ENCODE data around the gene MTRR.
A peak's percentile ranks its signal among the peaks of the same experiment; 100 is the strongest.

Gene MTRR

DNA sequence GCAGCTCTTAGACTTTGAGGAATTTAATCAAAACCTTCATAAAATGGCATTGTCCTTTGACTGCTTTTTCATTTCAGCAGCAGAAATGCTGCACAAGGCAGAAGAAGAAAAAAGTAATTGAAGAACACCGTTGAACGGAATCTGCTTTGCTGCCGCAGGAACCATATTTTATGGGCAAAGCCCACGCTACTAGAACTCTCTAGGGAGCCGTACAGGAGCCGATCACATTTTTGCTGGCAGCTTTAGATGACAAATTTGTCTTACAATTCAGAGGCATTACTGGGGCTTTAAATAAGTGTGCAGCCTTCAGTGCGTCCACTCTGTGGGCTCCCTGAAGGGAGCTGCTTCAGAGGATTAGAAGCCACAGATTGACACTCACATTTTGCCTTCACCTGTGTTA lies 23.4 kb upstream of the MTRR start (continued):
- TF ChIP-seq, protein P1, sequence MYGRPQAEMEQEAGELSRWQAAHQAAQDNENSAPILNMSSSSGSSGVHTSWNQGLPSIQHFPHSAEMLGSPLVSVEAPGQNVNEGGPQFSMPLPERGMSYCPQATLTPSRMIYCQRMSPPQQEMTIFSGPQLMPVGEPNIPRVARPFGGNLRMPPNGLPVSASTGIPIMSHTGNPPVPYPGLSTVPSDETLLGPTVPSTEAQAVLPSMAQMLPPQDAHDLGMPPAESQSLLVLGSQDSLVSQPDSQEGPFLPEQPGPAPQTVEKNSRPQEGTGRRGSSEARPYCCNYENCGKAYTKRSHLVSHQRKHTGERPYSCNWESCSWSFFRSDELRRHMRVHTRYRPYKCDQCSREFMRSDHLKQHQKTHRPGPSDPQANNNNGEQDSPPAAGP (tag by site-specific recombination; IDR thresholded peaks at IDR 0.05) = no peak

DNA sequence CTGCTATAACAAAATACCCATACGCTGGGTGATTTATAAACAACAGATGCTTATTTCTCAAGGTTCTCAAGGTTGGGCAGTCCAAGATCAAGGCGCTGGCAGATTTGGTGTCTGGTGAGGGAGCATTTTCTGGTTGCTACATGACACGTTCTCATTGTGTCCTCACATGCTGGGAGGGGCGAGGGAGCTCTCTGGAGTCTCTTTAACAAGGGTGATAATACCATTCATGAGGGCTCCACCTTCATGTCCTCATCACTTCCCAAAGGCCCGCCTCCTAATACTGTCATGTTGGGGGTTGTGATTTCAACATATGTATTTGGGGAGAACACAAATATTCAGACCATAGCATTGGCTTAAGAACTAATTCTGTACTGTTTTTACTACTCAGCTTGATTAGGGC lies 22.6 kb upstream of the MTRR start:
- no peaks in the 10 kb centered on the region for H3K9me3 ChIP-seq (ENCODE audit: control insufficient read depth, insufficient read depth, low read depth, low read length)
- TF ChIP-seq ZNF274 (IDR thresholded peaks at IDR 0.05; ENCODE audit: low read length) (no peak), ZNF274 (tag by site-specific recombination; IDR thresholded peaks at IDR 0.05; ENCODE audit: borderline replicate concordance) (no peak), ZBTB8A (tag by site-specific recombination; IDR thresholded peaks at IDR 0.05) (no peak), ZNF292 (tag by site-specific recombination; IDR thresholded peaks at IDR 0.05; ENCODE audit: borderline replicate concordance, low read depth) (no peak), ZNF624 (tag by site-specific recombination; IDR thresholded peaks at IDR 0.05) (no peak), ZNF37A (tag by site-specific recombination; IDR thresholded peaks at IDR 0.05) (no peak), ZNF658 (tag by site-specific recombination; IDR thresholded peaks at IDR 0.05) (no peak), BCL11B (tag by site-specific recombination; IDR thresholded peaks at IDR 0.05; ENCODE audit: low read depth) (no peak), MYNN (tag by site-specific recombination; IDR thresholded peaks at IDR 0.05; ENCODE audit: borderline replicate concordance) (no peak), ZNF146 (tag by site-specific recombination; IDR thresholded peaks at IDR 0.05) (no peak), ZNF121 (tag by site-specific recombination; IDR thresholded peaks at IDR 0.05) (no peak)
- TF ChIP-seq, protein P2, sequence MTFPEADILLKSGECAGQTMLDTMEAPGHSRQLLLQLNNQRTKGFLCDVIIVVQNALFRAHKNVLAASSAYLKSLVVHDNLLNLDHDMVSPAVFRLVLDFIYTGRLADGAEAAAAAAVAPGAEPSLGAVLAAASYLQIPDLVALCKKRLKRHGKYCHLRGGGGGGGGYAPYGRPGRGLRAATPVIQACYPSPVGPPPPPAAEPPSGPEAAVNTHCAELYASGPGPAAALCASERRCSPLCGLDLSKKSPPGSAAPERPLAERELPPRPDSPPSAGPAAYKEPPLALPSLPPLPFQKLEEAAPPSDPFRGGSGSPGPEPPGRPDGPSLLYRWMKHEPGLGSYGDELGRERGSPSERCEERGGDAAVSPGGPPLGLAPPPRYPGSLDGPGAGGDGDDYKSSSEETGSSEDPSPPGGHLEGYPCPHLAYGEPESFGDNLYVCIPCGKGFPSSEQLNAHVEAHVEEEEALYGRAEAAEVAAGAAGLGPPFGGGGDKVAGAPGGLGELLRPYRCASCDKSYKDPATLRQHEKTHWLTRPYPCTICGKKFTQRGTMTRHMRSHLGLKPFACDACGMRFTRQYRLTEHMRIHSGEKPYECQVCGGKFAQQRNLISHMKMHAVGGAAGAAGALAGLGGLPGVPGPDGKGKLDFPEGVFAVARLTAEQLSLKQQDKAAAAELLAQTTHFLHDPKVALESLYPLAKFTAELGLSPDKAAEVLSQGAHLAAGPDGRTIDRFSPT (tag by site-specific recombination; IDR thresholded peaks at IDR 0.05) = no peak
- TF ChIP-seq, protein P3, sequence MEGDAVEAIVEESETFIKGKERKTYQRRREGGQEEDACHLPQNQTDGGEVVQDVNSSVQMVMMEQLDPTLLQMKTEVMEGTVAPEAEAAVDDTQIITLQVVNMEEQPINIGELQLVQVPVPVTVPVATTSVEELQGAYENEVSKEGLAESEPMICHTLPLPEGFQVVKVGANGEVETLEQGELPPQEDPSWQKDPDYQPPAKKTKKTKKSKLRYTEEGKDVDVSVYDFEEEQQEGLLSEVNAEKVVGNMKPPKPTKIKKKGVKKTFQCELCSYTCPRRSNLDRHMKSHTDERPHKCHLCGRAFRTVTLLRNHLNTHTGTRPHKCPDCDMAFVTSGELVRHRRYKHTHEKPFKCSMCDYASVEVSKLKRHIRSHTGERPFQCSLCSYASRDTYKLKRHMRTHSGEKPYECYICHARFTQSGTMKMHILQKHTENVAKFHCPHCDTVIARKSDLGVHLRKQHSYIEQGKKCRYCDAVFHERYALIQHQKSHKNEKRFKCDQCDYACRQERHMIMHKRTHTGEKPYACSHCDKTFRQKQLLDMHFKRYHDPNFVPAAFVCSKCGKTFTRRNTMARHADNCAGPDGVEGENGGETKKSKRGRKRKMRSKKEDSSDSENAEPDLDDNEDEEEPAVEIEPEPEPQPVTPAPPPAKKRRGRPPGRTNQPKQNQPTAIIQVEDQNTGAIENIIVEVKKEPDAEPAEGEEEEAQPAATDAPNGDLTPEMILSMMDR (tag by site-specific recombination; IDR thresholded peaks at IDR 0.05) = no peak
- no peaks in the 10 kb centered on the region for H3K36me3 ChIP-seq (ENCODE audit: control insufficient read depth in 2 of 2, insufficient read depth in 1 of 2, low read length in 2 of 2)
- H3K27ac ChIP-seq (ENCODE audit: extremely low read depth, low read depth, low read length) = no peak overlapping the region
- no peak overlapping the region for H3K4me3 ChIP-seq (ENCODE audit: low read depth, low read length)
- POLR2A ChIA-PET = no interaction called here
- CTCF ChIA-PET = interaction anchor here (0.6 to 3.3 kb wide), 3 partner anchors 8 to 30 kb away, joined by 3 to 29 read pairs (median 8); no protein-coding TSS in a partner anchor
- H3K4me1 ChIP-seq (ENCODE audit: control insufficient read depth, insufficient read depth, low read length) = peaks cover 3% of the 10 kb centered on the region; the same call in 1 of the 2 replicates

DNA sequence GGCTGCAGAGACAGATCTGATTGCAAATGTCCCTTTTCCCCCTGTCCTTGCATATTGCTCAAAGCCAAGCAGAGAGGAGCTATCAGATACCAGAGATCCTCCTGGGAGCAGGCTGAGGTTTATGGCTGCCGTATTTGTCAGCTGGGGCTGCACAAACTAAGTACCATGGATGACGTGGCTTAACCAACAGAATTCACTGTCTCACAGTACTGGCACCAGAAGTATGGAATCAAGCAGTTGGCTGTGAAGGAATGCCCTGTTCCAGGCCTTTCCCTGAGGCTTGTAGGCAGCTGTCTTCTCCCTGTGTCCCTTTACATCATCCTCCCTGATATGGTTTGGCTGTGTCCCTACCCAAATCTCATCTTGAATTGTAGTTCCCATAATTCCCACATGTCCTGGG lies 20.7 kb upstream of the MTRR start:
- POLR2A ChIA-PET = no interaction called here
- CTCF ChIA-PET = interaction anchor here (3.3 kb wide), 1 partner anchor 9 kb away, joined by 29 read pairs; no protein-coding TSS in a partner anchor
- H3K4me3 ChIP-seq (ENCODE audit: low read depth, low read length) = no peak overlapping the region

More for the DNA sequence above, 20.7 kb upstream of the MTRR start:
- TF ChIP-seq, protein P4, sequence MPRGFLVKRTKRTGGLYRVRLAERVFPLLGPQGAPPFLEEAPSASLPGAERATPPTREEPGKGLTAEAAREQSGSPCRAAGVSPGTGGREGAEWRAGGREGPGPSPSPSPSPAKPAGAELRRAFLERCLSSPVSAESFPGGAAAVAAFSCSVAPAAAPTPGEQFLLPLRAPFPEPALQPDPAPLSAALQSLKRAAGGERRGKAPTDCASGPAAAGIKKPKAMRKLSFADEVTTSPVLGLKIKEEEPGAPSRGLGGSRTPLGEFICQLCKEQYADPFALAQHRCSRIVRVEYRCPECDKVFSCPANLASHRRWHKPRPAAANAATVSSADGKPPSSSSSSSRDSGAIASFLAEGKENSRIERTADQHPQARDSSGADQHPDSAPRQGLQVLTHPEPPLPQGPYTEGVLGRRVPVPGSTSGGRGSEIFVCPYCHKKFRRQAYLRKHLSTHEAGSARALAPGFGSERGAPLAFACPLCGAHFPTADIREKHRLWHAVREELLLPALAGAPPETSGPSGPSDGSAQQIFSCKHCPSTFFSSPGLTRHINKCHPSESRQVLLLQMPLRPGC (tag by site-specific recombination; IDR thresholded peaks at IDR 0.05) = 0 out of 2 replicates have a peak, but pooled peaks have one; percentile 15
- TF ChIP-seq GLIS1 (tag by site-specific recombination; IDR thresholded peaks at IDR 0.05) = no peak
- no peaks in the 10 kb centered on the region for H3K36me3 ChIP-seq (ENCODE audit: control insufficient read depth in 2 of 2, insufficient read depth in 1 of 2, low read length in 2 of 2)
- no peak overlapping the region for H3K27ac ChIP-seq (ENCODE audit: extremely low read depth, low read depth, low read length)
- H3K4me1 ChIP-seq (ENCODE audit: control insufficient read depth, insufficient read depth, low read length) = no peaks in the 10 kb centered on the region
- H3K9me3 ChIP-seq (ENCODE audit: control insufficient read depth, insufficient read depth, low read depth, low read length) = no peaks in the 10 kb centered on the region

All from HEK293 (cell line).